ENCODE results near the gene GPR55.

GPR55 gene

GRCh38 chr2:230898713-230899091 lies 26.3 kb downstream of the GPR55 start:
- no peak for DNase-seq

GRCh38 chr2:230898016-230898712 lies 26.9 kb downstream of the GPR55 start:
- DNase-seq: no peak

GRCh38 chr2:230896346-230897115 lies 28.5 kb downstream of the GPR55 start:
- DNase-seq: no peak

GRCh38 chr2:230895536-230896345 lies 29.3 kb downstream of the GPR55 start:
- no peak for DNase-seq

- DNase-seq: no peak
These were observed 30.9 kb downstream of the GPR55 start for GRCh38 chr2:230893841-230894781.

GRCh38 chr2:230893338-230893737 lies 31.7 kb downstream of the GPR55 start:
- DNase-seq: no peak

- DNase-seq: no peak
These were observed 33.5 kb downstream of the GPR55 start for GRCh38 chr2:230891509-230891908.

GRCh38 chr2:230891064-230891463 lies 34.0 kb downstream of the GPR55 start:
- no peak for DNase-seq

- no peak for DNase-seq
These were observed 34.4 kb downstream of the GPR55 start for GRCh38 chr2:230890646-230891045.

GRCh38 chr2:230889911-230890601 lies 35.0 kb downstream of the GPR55 start:
- DNase-seq: no peak

- DNase-seq: no peak
These were observed 36.1 kb downstream of the GPR55 start for GRCh38 chr2:230888824-230889400.

- DNase-seq: no peak
These were observed 37.7 kb downstream of the GPR55 start for GRCh38 chr2:230887342-230887741.

- DNase-seq: no peak
These were observed 38.4 kb downstream of the GPR55 start for GRCh38 chr2:230886671-230887071.

GRCh38 chr2:230886206-230886605 lies 38.8 kb downstream of the GPR55 start:
- no peak for DNase-seq

- DNase-seq: no peak
These were observed 39.4 kb downstream of the GPR55 start for GRCh38 chr2:230885463-230886130.

GRCh38 chr2:230881840-230882239 lies 43.2 kb downstream of the GPR55 start:
- no peak for DNase-seq

GRCh38 chr2:230879891-230880290 lies 45.2 kb downstream of the GPR55 start:
- no peak for DNase-seq

GRCh38 chr2:230879271-230879882 lies 45.7 kb downstream of the GPR55 start:
- DNase-seq: no peak

GRCh38 chr2:230878599-230879188 lies 46.3 kb downstream of the GPR55 start:
- no peak for DNase-seq
